GM19467 (cell line): Measurements from ENCODE around the gene TNPO2.
"Not testable (repeated sequence)": the region's sequence is repeated elsewhere in the genome, so short reads cannot be mapped to it uniquely, and the experiment has no call there.

Source experiments
- ATAC-seq: cut with Tn5 transposase; IDR thresholded peaks from one replicate; pipeline ENCODE4 v1.9.1; 2021; ENCODE audit warnings: mild to moderate bottlenecking, moderate library complexity; ENCODE audit not compliant: unreplicated experiment

TNPO2 gene

DNA sequence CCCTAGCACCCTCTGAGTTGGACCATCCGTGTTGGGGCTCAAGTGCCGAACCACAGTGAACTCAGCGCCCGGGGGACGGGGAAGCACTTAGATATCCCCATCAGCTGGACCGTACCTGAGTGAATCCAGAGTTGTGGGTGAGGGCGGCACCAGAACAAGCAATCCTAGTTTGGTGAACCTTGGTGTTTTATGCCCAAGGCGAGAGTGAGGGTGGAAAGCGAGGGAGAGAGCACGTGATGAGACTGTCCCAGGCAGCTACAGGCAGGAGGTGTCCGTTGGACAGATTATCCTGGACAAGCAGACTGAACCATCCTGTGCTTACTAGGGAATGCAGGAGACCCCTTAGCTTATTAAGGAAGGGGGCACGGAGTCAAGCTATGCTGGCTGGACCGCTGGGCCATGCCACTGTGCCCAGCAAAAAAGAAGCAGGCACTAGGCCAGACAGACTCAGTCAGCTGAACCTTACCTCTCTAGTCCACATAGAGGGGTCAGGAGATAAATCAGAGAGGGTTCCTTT lies 14.2 kb upstream of the TNPO2 start:
- ATAC-seq, result no peak

GRCh38 chr19:12736995-12737834 lies 13.5 kb upstream of the TNPO2 start, which contains the start of gene GET3:
Gene GET3 (plus strand): TSS chr19:12737497. CDS start chr19:12737506, 9 bp downstream.
- ATAC-seq, result peak; percentile 69

DNA sequence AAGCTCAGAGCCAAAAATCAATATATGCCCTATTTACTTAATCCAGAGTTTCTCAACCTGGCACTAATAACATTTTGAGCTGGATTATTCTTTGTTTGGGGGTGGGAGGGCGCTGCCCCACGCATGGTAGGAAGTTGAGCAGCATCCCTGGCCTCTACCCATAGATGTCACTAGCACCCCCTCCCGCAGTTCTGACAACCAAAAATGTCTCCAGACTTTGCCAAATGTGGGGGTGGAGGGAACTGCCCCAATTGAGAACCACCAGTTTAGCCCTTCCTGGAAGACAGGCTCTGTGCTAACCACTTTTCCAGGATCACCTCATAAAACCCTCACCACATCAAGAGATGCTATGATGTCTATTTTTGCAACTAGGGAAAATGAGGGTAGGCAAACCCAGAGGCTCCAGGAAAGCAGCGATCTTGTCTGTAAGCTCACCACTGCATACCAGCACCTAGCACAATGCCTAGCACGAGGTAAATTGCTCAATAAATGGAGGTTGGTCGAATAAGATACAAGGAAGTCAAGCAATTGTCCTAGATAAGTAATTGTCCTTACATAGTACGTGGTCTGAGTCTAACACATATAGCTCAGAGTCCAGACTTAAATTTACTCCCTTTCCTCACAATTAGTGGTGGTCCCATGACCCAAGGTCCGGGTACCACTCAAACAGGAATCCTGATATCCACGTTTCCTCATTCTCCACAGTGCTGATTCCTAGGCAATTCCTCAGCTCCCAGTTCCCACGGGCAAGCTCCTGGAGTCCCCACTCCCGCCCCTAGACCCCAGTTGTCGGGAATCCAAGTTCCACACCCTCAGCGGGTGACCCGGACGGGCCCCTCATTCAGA lies 9.9 kb upstream of the TNPO2 start:
- ATAC-seq, result no peak

DNA sequence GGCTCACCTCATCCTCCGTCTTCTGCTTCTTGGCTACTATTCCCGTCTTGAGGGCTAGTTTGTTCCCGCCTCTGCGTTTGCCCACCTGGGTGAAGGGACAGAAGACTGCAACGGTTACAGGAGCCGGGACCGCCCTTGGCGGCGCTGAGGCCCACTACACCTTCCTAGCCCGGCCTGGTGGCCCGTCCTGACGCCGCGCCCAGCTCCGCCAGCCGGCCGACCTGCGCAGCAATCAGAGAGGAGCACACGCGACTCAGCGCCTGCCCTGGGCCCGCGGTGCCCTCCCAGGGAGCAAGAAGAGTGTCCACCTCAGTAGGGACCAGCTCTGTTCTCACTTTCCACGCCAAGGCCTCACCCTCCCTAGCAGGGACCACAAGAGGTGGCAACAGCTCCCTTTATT lies 7.6 kb upstream of the TNPO2 start:
- ATAC-seq, result no peak

DNA sequence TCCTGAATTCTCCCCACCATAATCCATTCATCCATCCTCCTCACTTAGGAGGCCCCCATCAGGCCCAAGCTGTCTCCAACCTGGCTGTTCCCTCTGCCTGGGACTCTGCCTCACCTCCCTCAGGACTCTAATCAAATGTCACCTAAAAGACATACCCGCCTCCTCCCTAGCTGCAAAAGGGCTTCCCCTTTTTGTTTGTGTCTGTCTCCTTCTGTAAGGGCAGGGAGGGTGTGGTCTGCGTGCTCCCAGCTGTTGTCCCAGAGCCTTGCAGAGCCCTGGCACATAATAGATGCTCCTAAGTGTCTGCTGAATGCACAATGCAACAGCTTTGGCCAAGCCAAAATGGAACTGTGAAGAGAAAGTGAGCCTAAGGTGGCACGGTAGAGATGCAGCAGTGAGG lies 6.3 kb upstream of the TNPO2 start:
- no peak for ATAC-seq

DNA sequence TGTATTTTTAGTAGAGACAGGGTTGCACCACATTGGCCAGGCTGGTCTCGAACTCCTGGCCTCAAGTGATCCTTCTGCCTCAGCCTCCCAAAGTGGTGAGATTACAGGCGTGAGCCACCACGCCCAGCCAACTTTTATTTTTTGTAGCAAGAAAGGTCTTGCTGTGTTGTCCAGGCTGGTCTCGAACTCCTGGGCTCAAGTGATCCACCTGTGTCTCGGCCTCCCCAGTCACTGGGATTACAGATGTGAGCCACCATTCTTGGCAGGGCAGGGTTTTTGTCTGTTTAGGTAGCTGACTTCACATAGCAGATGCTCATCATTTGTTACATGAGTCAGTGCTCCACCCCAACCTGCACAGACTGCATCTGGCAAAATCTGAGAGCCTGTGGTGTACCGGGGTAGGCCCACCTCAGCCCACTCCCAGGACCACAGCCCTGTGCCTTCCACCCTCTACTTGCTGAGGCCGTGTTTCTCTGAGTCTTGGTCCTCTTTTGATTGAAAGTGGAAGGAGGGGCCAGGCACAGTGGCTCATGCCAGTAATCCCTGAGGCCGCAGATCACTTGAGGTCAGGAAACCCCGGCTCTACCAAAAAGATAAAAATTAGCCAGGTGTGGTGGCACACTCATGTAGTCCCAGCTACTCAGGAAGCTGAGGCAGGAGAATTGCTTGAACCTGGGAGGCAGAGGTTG lies 4.2 kb upstream of the TNPO2 start:
- ATAC-seq, result no peak

GRCh38 chr19:12726988-12727316 lies 3.2 kb upstream of the TNPO2 start:
- ATAC-seq, result no peak

- ATAC-seq, result not testable (repeated sequence)
These were observed 1.9 kb upstream of the TNPO2 start for GRCh38 chr19:12725612-12726011.

DNA sequence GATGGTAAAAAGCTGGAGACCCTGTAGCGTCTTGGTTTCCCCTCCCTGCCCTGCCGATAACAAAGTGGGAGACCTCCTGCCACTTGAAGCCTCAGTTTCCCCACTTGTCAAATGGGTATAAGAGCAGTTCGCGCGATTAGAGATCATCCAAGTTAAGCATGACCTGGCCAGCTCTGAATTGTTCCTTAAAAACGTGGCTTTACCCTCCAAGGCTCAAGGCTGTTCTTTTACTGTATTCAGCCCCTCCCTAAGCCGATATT lies 421 bp downstream of the TNPO2 start:
- ATAC-seq, result no peak

DNA sequence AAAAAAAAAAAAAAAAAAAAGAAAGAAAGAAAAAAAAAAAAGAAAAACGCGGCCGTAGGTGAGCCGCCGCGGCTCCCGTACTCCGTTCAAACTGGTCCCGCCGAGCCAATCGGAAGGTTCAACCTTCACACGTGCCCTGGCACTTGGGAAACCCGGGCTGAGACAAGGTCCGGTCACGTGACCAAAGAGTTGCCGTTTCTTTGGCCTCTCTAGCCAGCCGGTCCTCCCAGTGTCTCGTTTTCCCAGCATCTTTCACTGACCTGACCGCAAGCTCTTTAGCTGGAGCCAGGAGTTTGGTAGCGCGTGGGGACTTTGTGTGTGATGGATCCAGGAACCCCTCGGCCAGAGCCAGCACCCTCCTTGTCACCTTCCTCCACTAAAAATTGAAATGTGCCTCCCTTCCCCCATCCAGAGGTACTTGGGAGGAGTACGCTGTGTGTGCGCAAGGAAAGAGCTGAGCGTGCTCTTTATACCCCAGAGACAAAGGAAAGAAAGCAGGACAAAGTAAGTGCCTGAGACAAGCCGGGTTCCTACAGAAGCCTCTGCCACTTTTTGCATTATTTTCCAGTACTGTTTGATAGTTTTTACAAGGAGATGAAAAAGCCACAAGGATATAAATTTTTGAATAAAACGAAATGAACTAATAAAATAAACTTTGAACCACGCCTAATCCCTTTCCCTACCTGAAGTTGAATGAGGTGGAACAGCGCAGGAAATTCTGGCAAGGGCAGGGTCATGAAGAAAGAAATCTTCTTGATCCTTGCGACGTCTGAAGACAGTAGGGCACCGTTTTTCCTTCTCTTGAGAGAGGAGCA lies 959 bp downstream of the TNPO2 start:
- peak; percentile 62 for ATAC-seq

DNA sequence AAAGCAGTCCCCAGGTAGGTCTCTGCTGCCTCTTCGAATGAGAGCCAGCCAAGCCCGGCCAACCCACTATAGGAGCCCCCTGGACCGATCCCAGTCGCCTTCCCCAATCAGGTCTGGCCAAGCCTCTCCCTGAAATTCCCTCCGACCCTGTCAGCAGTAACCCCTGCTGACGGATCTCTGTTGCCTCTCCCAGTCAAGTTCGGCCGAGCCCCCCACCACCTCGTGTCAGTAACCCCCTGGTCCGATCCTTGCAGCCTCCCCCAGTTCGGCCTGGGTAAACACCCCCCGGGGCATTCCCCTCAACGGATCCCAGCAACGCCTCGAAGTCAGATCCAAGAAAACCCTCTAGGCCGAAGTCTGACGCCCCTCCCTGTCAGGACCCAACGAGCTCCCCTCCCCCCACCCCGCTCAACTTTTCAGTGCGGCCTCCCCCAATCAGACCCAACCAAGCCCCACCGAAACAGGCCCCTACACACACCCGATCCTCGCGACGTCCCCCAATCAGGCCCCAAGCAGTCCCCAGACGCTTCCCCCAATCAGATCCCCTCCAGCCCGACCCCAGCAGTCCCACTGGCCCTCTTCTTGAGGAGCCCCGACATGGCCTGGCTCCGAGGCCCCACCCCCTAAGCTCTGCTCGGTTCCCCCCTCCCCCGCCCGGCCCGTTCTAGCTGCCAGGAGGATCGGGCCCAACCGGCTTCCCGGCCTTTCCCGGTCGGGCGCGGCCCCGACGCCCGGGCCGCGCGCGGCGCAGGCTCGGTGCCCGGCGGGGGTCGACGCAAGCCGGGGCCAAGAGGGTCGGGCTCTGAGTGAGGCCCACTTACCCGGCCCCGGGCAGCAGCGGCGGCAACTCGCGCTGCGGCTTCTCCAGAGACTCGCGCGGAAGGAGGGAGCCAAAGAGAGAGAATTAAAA lies 1.8 kb downstream of the TNPO2 start:
- ATAC-seq, result peak; percentile 23

DNA sequence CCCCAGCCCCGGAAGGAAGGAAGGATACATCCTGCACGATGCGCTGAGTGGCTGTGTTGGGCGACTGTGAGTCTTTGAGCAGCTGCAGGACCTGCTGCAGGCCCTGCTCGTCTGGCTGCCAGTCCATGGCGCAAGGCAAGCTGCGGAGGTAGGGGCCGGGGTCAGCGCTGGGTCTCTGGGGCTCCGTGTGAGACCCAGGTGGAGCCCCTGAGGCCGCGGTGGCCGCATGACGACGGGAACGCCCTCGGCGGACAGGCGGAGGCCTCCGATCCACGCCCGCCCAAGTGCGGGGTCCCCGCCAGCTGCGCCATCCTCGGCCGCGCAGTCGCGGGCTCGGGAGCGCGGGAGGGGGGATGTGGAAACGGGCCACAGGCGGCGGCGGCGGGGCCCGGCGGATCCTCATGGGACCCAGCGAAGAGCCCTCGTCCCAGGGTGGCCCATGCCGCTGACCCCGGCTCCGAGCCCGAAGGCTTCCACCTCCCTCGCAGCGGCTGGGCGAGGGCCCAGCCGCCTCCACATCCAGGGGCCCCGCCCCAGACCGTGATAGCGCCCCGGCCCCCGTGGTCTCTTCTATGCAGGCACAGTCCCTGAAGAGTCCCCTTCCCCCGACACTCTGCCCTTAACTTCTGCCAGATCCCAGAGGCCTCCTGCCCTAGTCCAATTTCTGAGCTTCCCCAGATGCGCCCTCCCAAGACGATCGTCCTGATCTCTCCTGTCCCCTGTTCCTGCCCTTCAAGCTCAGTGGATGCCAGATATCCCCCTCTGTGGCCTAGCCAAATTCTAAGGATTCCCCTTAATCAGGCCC lies 2.7 kb downstream of the TNPO2 start:
- ATAC-seq, result no peak

DNA sequence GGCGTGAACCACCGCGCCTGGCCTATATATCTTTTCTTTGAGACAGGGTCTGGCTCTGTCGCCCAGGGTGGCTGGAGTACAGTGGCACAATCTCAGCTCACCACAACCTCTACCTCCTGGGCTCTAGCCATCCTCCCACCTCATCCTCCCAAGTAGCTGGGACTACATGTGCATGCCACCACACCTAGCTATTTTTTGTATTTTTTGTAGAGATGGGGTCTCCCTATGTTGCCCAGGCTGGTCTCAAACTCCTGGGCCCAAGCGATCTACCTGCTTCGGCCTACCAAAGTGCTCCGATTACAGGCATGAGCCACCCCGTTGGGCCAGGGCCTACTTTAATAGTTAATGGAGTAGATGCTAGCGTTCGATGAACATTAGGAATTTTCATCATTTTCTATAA lies 3.4 kb downstream of the TNPO2 start:
- no peak for ATAC-seq

DNA sequence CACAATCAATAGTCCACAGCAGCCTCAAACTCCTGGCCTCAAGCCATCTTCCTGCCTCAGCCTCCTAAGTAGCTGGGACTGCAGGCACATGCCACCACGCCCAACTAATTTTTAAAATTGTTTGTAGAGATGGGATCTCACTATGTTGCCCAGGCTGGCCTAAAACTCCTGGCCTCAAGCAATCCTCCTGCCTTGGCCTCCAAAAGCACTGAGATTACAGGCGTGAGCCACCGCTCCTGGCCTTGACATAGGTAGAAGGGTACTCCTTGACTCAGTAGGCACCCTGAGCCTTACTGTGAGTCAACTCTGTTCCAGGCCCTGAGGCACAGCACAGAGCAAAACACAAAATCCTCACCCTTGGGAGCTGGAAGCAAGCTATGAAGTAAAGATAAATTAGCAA lies 7.8 kb downstream of the TNPO2 start:
- ATAC-seq, result no peak

- ATAC-seq, result no peak
These were observed 8.6 kb downstream of the TNPO2 start for GRCh38 chr19:12715102-12715501.

- ATAC-seq, result not testable (repeated sequence)
These were observed 10.4 kb downstream of the TNPO2 start for GRCh38 chr19:12713304-12713703.

DNA sequence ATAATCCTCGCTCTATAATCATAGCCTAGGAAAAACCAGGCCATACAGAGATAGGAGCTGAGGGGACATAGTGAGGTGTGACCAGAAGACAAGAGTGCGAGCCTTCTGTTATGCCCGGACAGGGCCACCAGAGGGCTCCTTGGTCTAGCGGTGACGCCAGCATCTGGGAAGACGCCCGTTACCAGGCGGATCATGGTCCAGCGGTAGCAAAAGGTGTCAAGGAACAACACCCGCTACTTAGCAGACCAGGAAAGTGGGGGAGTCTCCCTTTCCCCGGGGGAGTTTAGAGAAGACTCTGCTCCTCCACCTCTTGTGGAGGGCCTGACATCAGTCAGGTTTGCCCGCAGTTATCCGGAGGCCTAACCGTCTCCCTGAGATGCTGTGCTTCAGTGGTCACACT lies 11.7 kb downstream of the TNPO2 start:
- not testable (repeated sequence) for ATAC-seq

DNA sequence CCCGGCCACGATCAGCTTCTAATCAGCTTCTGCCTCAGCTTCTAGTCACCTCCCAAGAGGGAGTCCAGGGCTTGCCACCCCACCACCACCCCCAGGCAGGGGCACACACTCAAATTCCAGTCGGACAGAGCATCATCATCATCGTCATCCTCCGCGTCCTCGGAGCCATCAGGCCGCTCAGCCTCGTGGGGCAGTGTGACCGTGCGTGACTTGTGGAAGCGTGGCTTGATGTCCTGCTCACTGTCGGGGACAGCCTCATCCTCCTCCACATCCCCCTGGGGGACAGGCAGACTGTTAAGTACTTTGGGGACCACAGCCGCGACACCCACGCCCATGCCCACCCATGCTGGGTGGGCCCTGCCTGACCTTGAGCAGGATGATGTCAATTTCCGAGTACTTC lies 12.5 kb downstream of the TNPO2 start:
- ATAC-seq, result no peak

GRCh38 chr19:12708641-12709040 lies 15.1 kb downstream of the TNPO2 start:
- no peak for ATAC-seq
